Measurements from ENCODE around the gene KY. TPM values are rescaled to one million over a fixed set of nuclear protein-coding genes. Genes with fewer than 3 reads are reported as not detected.
"Not testable (repeated sequence)": the region's sequence is repeated elsewhere in the genome, so short reads cannot be mapped to it uniquely, and the experiment has no call there.

KY gene
- polyA plus RNA-seq, 6 donors from 2014 or later, result not detected

- not testable (repeated sequence) for H3K4me3 Mint-ChIP-seq; H3K27ac Mint-ChIP-seq; H3K9me3 Mint-ChIP-seq; H3K27me3 Mint-ChIP-seq; ATAC-seq (ENCODE audit: low read depth in 2 of 2); H3K36me3 Mint-ChIP-seq; DNase-seq; H3K4me1 Mint-ChIP-seq
Measured at GRCh38 chr3:134594986-134595385, 55.8 kb downstream of the KY start.

- no peak for ATAC-seq (ENCODE audit: low read depth in 2 of 2)
- H3K27me3 Mint-ChIP-seq, result peaks cover 0 to 8% (median 4%) of the 10 kb centered on the region in 3 donors
- DNase-seq, result no peak
- no peak overlapping the region for H3K27ac Mint-ChIP-seq
- no peaks in the 10 kb centered on the region for H3K9me3 Mint-ChIP-seq
- no peak overlapping the region for H3K4me3 Mint-ChIP-seq
- H3K4me1 Mint-ChIP-seq, result no peaks in the 10 kb centered on the region
- no peaks in the 10 kb centered on the region for H3K36me3 Mint-ChIP-seq
Measured at GRCh38 chr3:134594331-134594741, 56.5 kb downstream of the KY start.

GRCh38 chr3:134592806-134593205 lies 58.0 kb downstream of the KY start:
- H3K4me1 Mint-ChIP-seq, result no peaks in the 10 kb centered on the region
- peaks cover 0 to 4% (median 4%) of the 10 kb centered on the region in 3 donors for H3K27me3 Mint-ChIP-seq
- no peak for DNase-seq
- no peak for ATAC-seq (ENCODE audit: low read depth in 2 of 2)
- H3K36me3 Mint-ChIP-seq, result no peaks in the 10 kb centered on the region
- H3K27ac Mint-ChIP-seq, result no peak overlapping the region
- no peaks in the 10 kb centered on the region for H3K9me3 Mint-ChIP-seq
- no peak overlapping the region for H3K4me3 Mint-ChIP-seq

- H3K4me3 Mint-ChIP-seq, result no peak overlapping the region
- ATAC-seq (ENCODE audit: low read depth in 2 of 2) (no peak), DNase-seq (no peak)
- H3K4me1 Mint-ChIP-seq, result no peaks in the 10 kb centered on the region
- peak overlapping the region in 1 of 6 donors; percentile 39 for H3K27ac Mint-ChIP-seq
- peaks cover 0 to 10% (median 0%) of the 10 kb centered on the region in 3 donors for H3K27me3 Mint-ChIP-seq
- H3K9me3 Mint-ChIP-seq, result peaks cover 0 to 2% (median 0%) of the 10 kb centered on the region in 7 donors
- no peaks in the 10 kb centered on the region for H3K36me3 Mint-ChIP-seq
Measured at GRCh38 chr3:134590766-134591165, 60.1 kb downstream of the KY start.

GRCh38 chr3:134579141-134579665 lies 71.6 kb downstream of the KY start:
- Mint-ChIP-seq H3K4me1 (no peaks in the 10 kb centered on the region), H3K27me3 (no peaks in the 10 kb centered on the region), H3K4me3 (no peak overlapping the region), H3K27ac (no peak overlapping the region), H3K9me3 (peaks cover 0 to 18% (median 10%) of the 10 kb centered on the region in 7 donors), H3K36me3 (peaks cover 5 to 12% of the 10 kb centered on the region in 2 donors)
- DNase-seq (no peak), ATAC-seq (ENCODE audit: low read depth in 2 of 2) (no peak)

- no peak for DNase-seq
- Mint-ChIP-seq H3K9me3 (peaks cover 9 to 28% (median 19%) of the 10 kb centered on the region in 7 donors), H3K4me1 (no peaks in the 10 kb centered on the region), H3K27me3 (no peaks in the 10 kb centered on the region), H3K36me3 (peaks cover 5 to 18% of the 10 kb centered on the region in 2 donors), H3K4me3 (no peak overlapping the region), H3K27ac (no peak overlapping the region)
- no peak for ATAC-seq (ENCODE audit: low read depth in 2 of 2)
Measured at GRCh38 chr3:134576831-134577230, 74.0 kb downstream of the KY start.

- DNase-seq (no peak), ATAC-seq (ENCODE audit: low read depth in 2 of 2) (no peak)
- Mint-ChIP-seq H3K27me3 (no peaks in the 10 kb centered on the region), H3K36me3 (peaks cover 5 to 18% of the 10 kb centered on the region in 2 donors), H3K27ac (peak overlapping the region in 1 of 6 donors; percentile 90), H3K4me1 (no peaks in the 10 kb centered on the region), H3K4me3 (no peak overlapping the region), H3K9me3 (peaks cover 9 to 32% (median 19%) of the 10 kb centered on the region in 7 donors)
Measured at GRCh38 chr3:134576426-134576825, 74.4 kb downstream of the KY start.

- H3K27ac Mint-ChIP-seq; H3K4me3 Mint-ChIP-seq; ATAC-seq (ENCODE audit: low read depth in 2 of 2); H3K27me3 Mint-ChIP-seq; DNase-seq; H3K4me1 Mint-ChIP-seq: not testable (repeated sequence)
- H3K36me3 Mint-ChIP-seq, result peaks cover 22 to 29% of the 10 kb centered on the region in 2 donors
- H3K9me3 Mint-ChIP-seq, result peaks cover 18 to 64% (median 41%) of the 10 kb centered on the region in 7 donors
Measured at GRCh38 chr3:134569899-134570298, 80.9 kb downstream of the KY start.

- Mint-ChIP-seq H3K27me3 (no peaks in the 10 kb centered on the region), H3K27ac (no peak overlapping the region)
Measured at GRCh38 chr3:134568790-134569189, 82.0 kb downstream of the KY start.

GRCh38 chr3:134567605-134568004 lies 83.2 kb downstream of the KY start:
- no peaks in the 10 kb centered on the region for H3K27me3 Mint-ChIP-seq
- peaks cover 39 to 40% of the 10 kb centered on the region in 2 donors for H3K36me3 Mint-ChIP-seq
- no peak overlapping the region for H3K4me3 Mint-ChIP-seq
- no peak for ATAC-seq (ENCODE audit: low read depth in 2 of 2)
- H3K4me1 Mint-ChIP-seq, result no peaks in the 10 kb centered on the region
- peaks cover 14 to 48% (median 30%) of the 10 kb centered on the region in 7 donors for H3K9me3 Mint-ChIP-seq
- H3K27ac Mint-ChIP-seq, result no peak overlapping the region
- no peak for DNase-seq

More at GRCh38 chr3:134568790-134569189, 82.0 kb downstream of the KY start:
- DNase-seq (no peak), ATAC-seq (ENCODE audit: low read depth in 2 of 2) (no peak)
- H3K4me1 Mint-ChIP-seq, result no peaks in the 10 kb centered on the region
- H3K4me3 Mint-ChIP-seq, result no peak overlapping the region
- peaks cover 28 to 31% of the 10 kb centered on the region in 2 donors for H3K36me3 Mint-ChIP-seq
- H3K9me3 Mint-ChIP-seq, result peaks cover 15 to 60% (median 38%) of the 10 kb centered on the region in 7 donors

- ATAC-seq (ENCODE audit: low read depth in 2 of 2), result no peak
- peaks cover 6 to 22% (median 11%) of the 10 kb centered on the region in 7 donors for H3K9me3 Mint-ChIP-seq
- H3K36me3 Mint-ChIP-seq, result peaks cover 39 to 42% of the 10 kb centered on the region in 2 donors
- no peaks in the 10 kb centered on the region for H3K4me1 Mint-ChIP-seq
- DNase-seq, result no peak
- no peak overlapping the region for H3K4me3 Mint-ChIP-seq
- no peaks in the 10 kb centered on the region for H3K27me3 Mint-ChIP-seq
- no peak overlapping the region for H3K27ac Mint-ChIP-seq
Measured at GRCh38 chr3:134564991-134565390, 85.8 kb downstream of the KY start.

- DNase-seq (no peak), ATAC-seq (ENCODE audit: low read depth in 2 of 2) (no peak)
- Mint-ChIP-seq H3K27me3 (no peaks in the 10 kb centered on the region), H3K4me3 (no peak overlapping the region), H3K27ac (no peak overlapping the region), H3K36me3 (peaks cover 30 to 41% of the 10 kb centered on the region in 2 donors), H3K9me3 (peaks cover under 1 to 8% (median 2%) of the 10 kb centered on the region in 7 donors), H3K4me1 (no peaks in the 10 kb centered on the region)
Measured at GRCh38 chr3:134563601-134564000, 87.2 kb downstream of the KY start.

GRCh38 chr3:134562055-134562454 lies 88.8 kb downstream of the KY start:
- ATAC-seq (ENCODE audit: low read depth in 2 of 2) (no peak), DNase-seq (no peak)
- H3K4me1 Mint-ChIP-seq, result peaks cover 0 to 5% (median 0%) of the 10 kb centered on the region in 3 donors
- peaks cover 28 to 46% of the 10 kb centered on the region in 2 donors for H3K36me3 Mint-ChIP-seq
- no peak overlapping the region for H3K4me3 Mint-ChIP-seq
- H3K9me3 Mint-ChIP-seq, result no peaks in the 10 kb centered on the region
- no peak overlapping the region for H3K27ac Mint-ChIP-seq
- no peaks in the 10 kb centered on the region for H3K27me3 Mint-ChIP-seq

GRCh38 chr3:134559591-134559990 lies 91.2 kb downstream of the KY start:
- Mint-ChIP-seq H3K4me3 (no peak overlapping the region), H3K36me3 (peaks cover 28 to 40% of the 10 kb centered on the region in 2 donors), H3K4me1 (peaks cover 0 to 5% (median 0%) of the 10 kb centered on the region in 3 donors), H3K27me3 (no peaks in the 10 kb centered on the region), H3K9me3 (no peaks in the 10 kb centered on the region), H3K27ac (no peak overlapping the region)
- DNase-seq, result no peak
- ATAC-seq (ENCODE audit: low read depth in 2 of 2), result no peak
